Activated naive CD4-positive, alpha-beta T cell treated with anti-CD3 and anti-CD28 coated beads, Interleukin-2, amount 50 U/mL, for 24 hours (primary cell): ENCODE measurements around the gene SLC35A2.
"Not testable (repeated sequence)": the region's sequence is repeated elsewhere in the genome, so short reads cannot be mapped to it uniquely, and the experiment has no call there.

Source experiments
- H3K27ac Mint-ChIP-seq: one replicate; pipeline ENCODE4 v1.8.0; 2021; ENCODE audit warnings: mild to moderate bottlenecking, mixed read lengths
- H3K27me3 Mint-ChIP-seq: one replicate; pipeline ENCODE4 v1.8.0; 2021; ENCODE audit warnings: mixed read lengths
- H3K36me3 Mint-ChIP-seq: one replicate; pipeline ENCODE4 v1.8.0; 2021; ENCODE audit warnings: mixed read lengths
- H3K4me1 Mint-ChIP-seq: one replicate; pipeline ENCODE4 v1.8.0; 2021; ENCODE audit warnings: mixed read lengths
- H3K4me3 Mint-ChIP-seq: one replicate; pipeline ENCODE4 v1.8.0; 2021; ENCODE audit warnings: mild to moderate bottlenecking, mixed read lengths
- H3K9me3 Mint-ChIP-seq: one replicate; pipeline ENCODE4 v1.8.0; 2021; ENCODE audit warnings: mixed read lengths

Gene SLC35A2

GRCh38 chrX:48853494-48853893 lies 58.0 kb downstream of the SLC35A2 start:
- H3K27ac Mint-ChIP-seq, H3K27me3 Mint-ChIP-seq, H3K9me3 Mint-ChIP-seq, H3K36me3 Mint-ChIP-seq, H3K4me3 Mint-ChIP-seq: not testable (repeated sequence)
- H3K4me1 Mint-ChIP-seq = peaks cover 14% of the 10 kb centered on the region
